Ovary (tissue), 3 donors: ENCODE results near the gene WNT4.

ENCODE experiments used
- CTCF ChIP-seq, 3 donors: fragments of 450-650 bp in 2 of 3; fragments of 200-600 bp in 1 of 3; IDR thresholded peaks; one replicate each; pipeline versions ENCODE4 v1.5.1 to v1.8.0; 2016 to 2022; ENCODE audit warnings: antibody characterized with exemption in 3 of 3, mild to moderate bottlenecking in 1 of 3
- EP300 ChIP-seq: sonication (generic); formaldehyde crosslinking; IDR thresholded peaks from one replicate; pipeline ENCODE4 v1.6.1; 2017; ENCODE audit warnings: antibody characterized with exemption
- POLR2A ChIP-seq: fragments of 450-650 bp; IDR thresholded peaks from one replicate; pipeline ENCODE4 v1.6.1; 2017; ENCODE audit warnings: antibody characterized with exemption, mild to moderate bottlenecking, moderate library complexity
- donor health status: DM: no; HTN: no; CAD: no.

- no peak for TF ChIP-seq CTCF (IDR thresholded peaks at IDR 0.05)
- no peak for TF ChIP-seq EP300
- TF ChIP-seq POLR2A, result no peak
Measured at GRCh38 chr1:22158654-22159053, 15.8 kb upstream of the WNT4 start.
